ENCODE measurements around the gene FBP1. TPM values are rescaled to one million over a fixed set of nuclear protein-coding genes. Genes with fewer than 3 reads are reported as not detected.

The FBP1 gene
- total RNA-seq, 4 donors from 2014 or later: 0.46 to 3.5 (median 1.7) TPM; not detected in 1

DNA sequence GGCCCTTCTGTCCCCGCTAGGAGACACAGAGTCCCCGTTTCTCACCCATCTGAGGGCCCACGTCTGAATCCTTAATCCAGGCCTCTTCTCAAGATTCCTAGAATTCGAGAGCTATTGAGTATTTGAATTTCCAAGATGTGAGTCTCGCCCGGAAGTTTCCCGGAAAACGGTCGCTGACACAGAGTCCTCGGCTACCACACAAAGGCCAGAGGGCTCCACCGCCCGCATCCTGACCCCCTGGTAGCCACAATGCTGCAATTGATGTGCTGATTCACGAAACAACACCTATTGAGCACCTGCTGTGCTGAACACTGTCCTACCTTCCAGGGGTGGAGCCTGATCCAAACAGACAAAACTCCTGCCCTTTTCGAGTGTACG is 670 bp upstream of the FBP1 start:
- TF ChIP-seq POLR2A (IDR thresholded peaks at IDR 0.05) (no peak), CTCF (IDR thresholded peaks at IDR 0.05 in 4 of 5, conservative IDR thresholded peaks at IDR 0.05 in 1 of 5) (no peak)
- in situ Hi-C loops (cut with MboI; ENCODE audit: low sequenced_read_pairs in 4 of 4): no loop called here
- no peak for ATAC-seq

DNA sequence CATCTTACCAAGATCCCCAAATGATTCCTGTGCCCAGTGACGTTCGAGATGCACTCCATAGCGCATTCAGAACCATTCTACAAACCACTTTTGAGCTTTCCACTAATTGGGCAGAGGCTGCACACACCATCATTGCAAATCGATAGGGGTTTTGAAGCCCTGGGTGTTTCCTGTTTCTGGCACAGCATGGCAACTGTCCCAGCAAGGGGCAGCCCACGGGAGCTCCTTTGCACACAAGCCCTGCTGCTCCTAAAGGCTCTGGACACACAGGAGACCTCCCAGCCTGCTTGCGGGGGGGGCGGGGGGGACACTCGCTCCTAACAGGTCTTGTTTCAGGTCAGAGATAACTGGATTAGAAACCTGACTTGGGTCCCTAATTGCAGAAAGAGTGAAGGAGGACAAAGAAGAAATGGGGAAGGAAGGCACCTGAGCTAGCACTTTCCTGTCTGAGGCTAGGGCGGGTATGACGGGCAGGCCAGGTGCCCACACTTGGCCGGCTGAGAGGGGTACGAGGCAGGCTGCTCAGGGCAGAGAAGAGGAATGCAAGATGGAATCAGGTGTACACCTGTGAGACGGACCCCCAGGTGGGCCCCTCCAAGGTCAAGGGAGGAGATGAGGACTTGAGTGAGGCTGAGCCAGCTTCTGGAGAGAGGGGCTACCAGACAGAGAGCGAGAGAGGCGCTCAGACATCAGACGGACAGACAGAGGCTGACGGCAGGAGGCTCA is 820 bp downstream of the FBP1 start:
- in situ Hi-C loops (cut with MboI; ENCODE audit: low sequenced_read_pairs in 4 of 4): no loop called here

More for the DNA sequence above, 670 bp upstream of the FBP1 start:
- Histone ChIP-seq H3K9me3 (no peaks in the 10 kb centered on the region), H3K36me3 (no peaks in the 10 kb centered on the region), H3K27ac (no peak overlapping the region), H3K27me3 (peaks cover 10 to 30% (median 24%) of the 10 kb centered on the region in 3 donors), H3K4me3 (peak overlapping the region; percentile 53 to 70 (median 64)), H3K4me1 (peaks cover 0 to 8% of the 10 kb centered on the region in 2 donors)
- intact Hi-C loops (cut with DNase I; ENCODE audit: low total_unique reads): no loop called here
- no peak for DNase-seq

GRCh38 chr9:94632737-94633136 is 6.6 kb downstream of the FBP1 start:
- in situ Hi-C loops (cut with MboI; ENCODE audit: low sequenced_read_pairs in 4 of 4) (no loop called here), intact Hi-C loops (cut with DNase I; ENCODE audit: low total_unique reads) (no loop called here)
- ATAC-seq (no peak), DNase-seq (no peak)
- H3K36me3 ChIP-seq: no peaks in the 10 kb centered on the region
- no peaks in the 10 kb centered on the region for H3K4me1 ChIP-seq
- H3K4me3 ChIP-seq: no peak overlapping the region
- no peaks in the 10 kb centered on the region for H3K9me3 ChIP-seq
- no peak overlapping the region for H3K27ac ChIP-seq
- TF ChIP-seq POLR2A (IDR thresholded peaks at IDR 0.05): no peak
- TF ChIP-seq CTCF (IDR thresholded peaks at IDR 0.05 in 4 of 5, conservative IDR thresholded peaks at IDR 0.05 in 1 of 5): no peak
- peaks cover 4 to 10% (median 4%) of the 10 kb centered on the region in 3 donors for H3K27me3 ChIP-seq

More for the DNA sequence above, 820 bp downstream of the FBP1 start:
- Histone ChIP-seq H3K36me3 (no peaks in the 10 kb centered on the region), H3K27ac (no peak overlapping the region), H3K27me3 (peaks cover 10 to 30% (median 24%) of the 10 kb centered on the region in 3 donors), H3K4me3 (peak overlapping the region; percentile 53 to 70 (median 64)), H3K4me1 (peaks cover 0 to 8% of the 10 kb centered on the region in 2 donors), H3K9me3 (no peaks in the 10 kb centered on the region)
- ATAC-seq: peak in 1 of 2 donors; percentile 24
- TF ChIP-seq POLR2A (IDR thresholded peaks at IDR 0.05) (no peak), CTCF (IDR thresholded peaks at IDR 0.05 in 4 of 5, conservative IDR thresholded peaks at IDR 0.05 in 1 of 5) (no peak)
- DNase-seq: no peak
- intact Hi-C loops (cut with DNase I; ENCODE audit: low total_unique reads): no loop called here

- Histone ChIP-seq H3K9me3 (no peaks in the 10 kb centered on the region), H3K4me1 (no peaks in the 10 kb centered on the region), H3K27ac (no peak overlapping the region), H3K27me3 (no peaks in the 10 kb centered on the region), H3K36me3 (no peaks in the 10 kb centered on the region), H3K4me3 (no peak overlapping the region)
- DNase-seq: no peak
- TF ChIP-seq POLR2A (IDR thresholded peaks at IDR 0.05) (no peak), CTCF (IDR thresholded peaks at IDR 0.05 in 4 of 5, conservative IDR thresholded peaks at IDR 0.05 in 1 of 5) (no peak)
- intact Hi-C loops (cut with DNase I; ENCODE audit: low total_unique reads) (no loop called here), in situ Hi-C loops (cut with MboI; ENCODE audit: low sequenced_read_pairs in 4 of 4) (no loop called here)
- ATAC-seq: no peak
These were observed 7.7 kb downstream of the FBP1 start for GRCh38 chr9:94631599-94631998.
